ENCODE measurements around the gene NELL2. TPM values are rescaled to one million over a fixed set of nuclear protein-coding genes. Genes with fewer than 3 reads are reported as not detected.

NELL2 gene
- total and polyA plus RNA-seq, 2 experiments from 2014 or later: not detected

DNA sequence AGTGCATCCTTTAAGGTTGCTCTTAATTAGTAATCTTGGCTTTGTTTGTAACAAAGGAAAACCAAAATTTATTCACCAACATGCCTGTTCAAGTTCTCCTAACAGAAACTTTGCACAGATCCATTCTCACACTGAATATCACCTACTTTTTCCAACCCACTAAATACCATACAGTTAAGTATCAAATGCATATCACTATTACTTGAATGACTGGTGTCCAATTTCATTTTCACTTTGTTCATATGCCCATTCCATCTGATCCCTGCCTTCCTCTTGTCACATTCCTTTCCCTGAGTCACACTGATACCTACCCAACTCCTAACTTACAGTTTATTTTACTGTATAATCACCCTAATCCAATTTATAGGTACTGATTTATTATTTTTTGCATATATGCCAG is 286.4 kb downstream of the NELL2 start:
- TF ChIP-seq EZH2 (IDR thresholded peaks at IDR 0.05; ENCODE audit: insufficient read depth, poor library complexity, severe bottlenecking): no peak
- TF ChIP-seq EZH2phosphoT487 (IDR thresholded peaks at IDR 0.05; ENCODE audit: insufficient read depth, low read depth): no peak
- Histone ChIP-seq H3K9me3 (ENCODE audit: low read depth) (no peaks in the 10 kb centered on the region), H2AFZ (no peak overlapping the region), H3K27me3 (replicated peaks; ENCODE audit: insufficient read depth) (no peaks in the 10 kb centered on the region), H3K4me3 (no peak overlapping the region), H4K20me1 (ENCODE audit: insufficient read depth) (no peaks in the 10 kb centered on the region), H3K27ac (no peak overlapping the region), H3K4me2 (ENCODE audit: unreplicated experiment) (no peak overlapping the region), H3K4me1 (ENCODE audit: insufficient read depth) (no peaks in the 10 kb centered on the region), H3K9me2 (ENCODE audit: insufficient read depth) (no peaks in the 10 kb centered on the region), H3K36me3 (ENCODE audit: low read depth) (no peaks in the 10 kb centered on the region), H3F3A (ENCODE audit: insufficient read depth) (no peaks in the 10 kb centered on the region), H3K79me2 (ENCODE audit: insufficient read depth) (no peaks in the 10 kb centered on the region), H3K9ac (no peak overlapping the region)
- no peak for DNase-seq
- in situ Hi-C loops (cut with MboI): no loop called here

DNA sequence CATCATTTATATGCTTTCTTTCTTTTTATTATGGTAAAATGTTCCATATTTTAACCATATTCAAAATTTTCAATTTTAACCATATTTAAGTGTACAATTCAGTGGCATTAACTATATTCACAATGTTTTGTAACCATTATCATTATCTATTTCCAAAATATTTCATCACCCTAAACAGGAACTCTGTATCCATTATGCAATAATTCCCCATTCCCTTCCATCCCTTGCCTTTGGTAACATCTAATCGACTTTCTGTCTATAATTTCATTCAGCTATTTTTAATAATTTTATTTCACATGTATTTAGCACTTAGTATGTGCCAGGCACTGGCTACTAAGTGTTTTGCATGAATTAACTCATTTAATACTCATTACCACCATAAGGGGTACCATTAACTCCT is 287.5 kb downstream of the NELL2 start:
- Histone ChIP-seq H3F3A (ENCODE audit: insufficient read depth) (no peaks in the 10 kb centered on the region), H3K9me2 (ENCODE audit: insufficient read depth) (no peaks in the 10 kb centered on the region), H3K9me3 (ENCODE audit: low read depth) (no peaks in the 10 kb centered on the region), H3K4me3 (no peak overlapping the region), H2AFZ (no peak overlapping the region), H3K36me3 (ENCODE audit: low read depth) (no peaks in the 10 kb centered on the region), H3K4me1 (ENCODE audit: insufficient read depth) (no peaks in the 10 kb centered on the region), H3K27me3 (replicated peaks; ENCODE audit: insufficient read depth) (no peaks in the 10 kb centered on the region), H4K20me1 (ENCODE audit: insufficient read depth) (no peaks in the 10 kb centered on the region), H3K4me2 (ENCODE audit: unreplicated experiment) (no peak overlapping the region), H3K79me2 (ENCODE audit: insufficient read depth) (no peaks in the 10 kb centered on the region), H3K9ac (no peak overlapping the region), H3K27ac (no peak overlapping the region)
- in situ Hi-C loops (cut with MboI): no loop called here
- no peak for DNase-seq
- TF ChIP-seq EZH2phosphoT487 (IDR thresholded peaks at IDR 0.05; ENCODE audit: insufficient read depth, low read depth) (no peak), EZH2 (IDR thresholded peaks at IDR 0.05; ENCODE audit: insufficient read depth, poor library complexity, severe bottlenecking) (no peak)
- WGBS, 2 experiments (ENCODE audit: low coverage in 1 of 2, low lambda C conversion rate in 2 of 2, missing lambda C conversion rate in 2 of 2): 14 to 20% methylated on average over 1 of the region's 1 CpG

DNA sequence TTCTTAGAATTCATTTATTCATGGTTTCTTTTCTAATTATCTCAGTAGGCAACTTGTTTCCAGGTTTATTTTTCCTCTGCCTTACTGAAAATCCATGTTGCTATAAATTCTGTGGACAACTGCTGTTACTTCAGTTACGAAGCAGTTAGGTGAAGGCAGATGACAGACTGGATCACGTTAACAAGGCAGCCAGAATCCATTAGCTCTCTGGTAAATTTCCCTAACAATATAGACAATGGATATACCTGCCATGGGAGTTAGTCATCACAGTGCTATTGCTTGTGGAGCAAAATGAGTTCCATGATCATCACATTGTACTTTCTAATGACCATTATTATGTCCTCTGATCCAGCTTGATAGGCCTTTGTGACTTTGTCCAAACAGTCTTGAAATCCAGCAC is 291.5 kb downstream of the NELL2 start:
- Histone ChIP-seq H4K20me1 (ENCODE audit: insufficient read depth) (no peaks in the 10 kb centered on the region), H3K4me1 (ENCODE audit: insufficient read depth) (no peaks in the 10 kb centered on the region), H3F3A (ENCODE audit: insufficient read depth) (no peaks in the 10 kb centered on the region), H3K27me3 (replicated peaks; ENCODE audit: insufficient read depth) (no peaks in the 10 kb centered on the region), H3K4me2 (ENCODE audit: unreplicated experiment) (no peak overlapping the region), H3K27ac (no peak overlapping the region), H3K9ac (no peak overlapping the region), H3K9me2 (ENCODE audit: insufficient read depth) (no peaks in the 10 kb centered on the region), H3K36me3 (ENCODE audit: low read depth) (no peaks in the 10 kb centered on the region), H3K79me2 (ENCODE audit: insufficient read depth) (no peaks in the 10 kb centered on the region), H3K4me3 (no peak overlapping the region), H2AFZ (no peak overlapping the region), H3K9me3 (ENCODE audit: low read depth) (no peaks in the 10 kb centered on the region)
- WGBS, 2 experiments (ENCODE audit: low coverage in 1 of 2, low lambda C conversion rate in 2 of 2, missing lambda C conversion rate in 2 of 2): 8 to 11% methylated on average over 2 of the region's 2 CpGs
- no peak for DNase-seq
- in situ Hi-C loops (cut with MboI): no loop called here
- TF ChIP-seq EZH2phosphoT487 (IDR thresholded peaks at IDR 0.05; ENCODE audit: insufficient read depth, low read depth) (no peak), EZH2 (IDR thresholded peaks at IDR 0.05; ENCODE audit: insufficient read depth, poor library complexity, severe bottlenecking) (no peak)

DNA sequence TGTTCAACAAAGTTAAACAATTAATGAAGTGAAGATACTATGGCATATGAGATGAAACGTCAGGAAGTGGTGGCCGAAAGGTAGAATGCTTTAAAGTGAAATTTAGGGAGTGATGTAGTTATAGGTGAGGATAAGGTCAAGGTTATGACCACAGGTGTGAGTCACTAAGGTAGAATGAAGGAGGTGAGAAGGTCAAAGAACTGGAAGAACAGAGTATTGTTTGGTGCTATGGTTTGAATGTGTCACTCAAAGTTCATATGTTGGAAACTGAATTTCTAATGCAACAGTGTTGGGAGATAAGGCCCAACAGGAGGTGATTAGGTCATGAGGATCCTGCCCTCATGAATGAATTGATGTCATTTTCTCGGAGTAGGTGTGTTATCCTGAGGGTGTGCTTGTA is 293.6 kb downstream of the NELL2 start:
- no peaks in the 10 kb centered on the region for H3F3A ChIP-seq (ENCODE audit: insufficient read depth)
- H3K9ac ChIP-seq: no peak overlapping the region
- H2AFZ ChIP-seq: no peak overlapping the region
- DNase-seq: no peak
- no peak overlapping the region for H3K4me2 ChIP-seq (ENCODE audit: unreplicated experiment)
- no peaks in the 10 kb centered on the region for H3K9me3 ChIP-seq (ENCODE audit: low read depth)
- in situ Hi-C loops (cut with MboI): no loop called here
- whole genome bisulfite sequencing, 2 experiments (ENCODE audit: low coverage in 1 of 2, low lambda C conversion rate in 2 of 2, missing lambda C conversion rate in 2 of 2): 17 to 28% methylated on average over 3 of the region's 3 CpGs
- no peaks in the 10 kb centered on the region for H3K36me3 ChIP-seq (ENCODE audit: low read depth)
- no peaks in the 10 kb centered on the region for H3K4me1 ChIP-seq (ENCODE audit: insufficient read depth)
- H3K27ac ChIP-seq: no peak overlapping the region
- no peaks in the 10 kb centered on the region for H3K27me3 ChIP-seq (replicated peaks; ENCODE audit: insufficient read depth)
- TF ChIP-seq EZH2 (IDR thresholded peaks at IDR 0.05; ENCODE audit: insufficient read depth, poor library complexity, severe bottlenecking) (no peak), EZH2phosphoT487 (IDR thresholded peaks at IDR 0.05; ENCODE audit: insufficient read depth, low read depth) (no peak)
- no peak overlapping the region for H3K4me3 ChIP-seq
- H4K20me1 ChIP-seq (ENCODE audit: insufficient read depth): no peaks in the 10 kb centered on the region
- no peaks in the 10 kb centered on the region for H3K9me2 ChIP-seq (ENCODE audit: insufficient read depth)
- no peaks in the 10 kb centered on the region for H3K79me2 ChIP-seq (ENCODE audit: insufficient read depth)

DNA sequence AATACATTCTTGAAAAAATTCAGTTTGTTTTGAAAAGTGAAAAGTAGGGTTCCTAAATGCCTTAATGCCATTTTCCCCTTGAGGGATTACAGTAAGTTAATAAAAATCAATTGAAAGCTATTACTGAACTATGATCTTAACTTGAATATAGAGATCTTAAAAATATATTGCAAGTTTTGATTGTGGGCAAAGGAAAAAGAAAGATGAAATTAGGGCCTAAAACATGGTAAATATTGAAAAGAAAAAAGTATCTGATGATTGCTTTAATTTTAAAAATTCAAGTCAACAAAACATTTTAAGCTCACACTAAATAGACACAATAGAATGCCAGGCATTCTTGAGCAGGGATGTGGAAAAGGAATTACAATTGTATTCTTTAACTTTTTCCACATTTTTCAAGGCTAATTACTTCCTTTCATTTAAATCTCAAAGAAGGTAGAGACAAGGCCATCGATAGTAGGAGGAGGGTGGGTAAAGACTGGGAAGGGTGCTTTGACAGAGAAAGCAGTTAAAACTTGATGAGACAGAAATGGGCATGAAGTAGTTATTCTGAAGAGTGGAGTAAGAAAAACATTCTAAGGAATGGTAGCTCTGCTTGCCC is 294.4 kb downstream of the NELL2 start:
- Histone ChIP-seq H3K36me3 (ENCODE audit: low read depth) (no peaks in the 10 kb centered on the region), H3K4me3 (no peak overlapping the region), H3K9ac (no peak overlapping the region), H3K9me3 (ENCODE audit: low read depth) (no peaks in the 10 kb centered on the region), H3F3A (ENCODE audit: insufficient read depth) (no peaks in the 10 kb centered on the region), H3K4me1 (ENCODE audit: insufficient read depth) (no peaks in the 10 kb centered on the region), H3K4me2 (ENCODE audit: unreplicated experiment) (no peak overlapping the region), H3K27me3 (replicated peaks; ENCODE audit: insufficient read depth) (no peaks in the 10 kb centered on the region), H2AFZ (no peak overlapping the region), H4K20me1 (ENCODE audit: insufficient read depth) (no peaks in the 10 kb centered on the region), H3K79me2 (ENCODE audit: insufficient read depth) (no peaks in the 10 kb centered on the region), H3K27ac (no peak overlapping the region), H3K9me2 (ENCODE audit: insufficient read depth) (no peaks in the 10 kb centered on the region)
- WGBS, 2 experiments (ENCODE audit: low coverage in 1 of 2, low lambda C conversion rate in 2 of 2, missing lambda C conversion rate in 2 of 2): 0 to 2% methylated on average over 1 of the region's 1 CpG
- in situ Hi-C loops (cut with MboI): no loop called here
- TF ChIP-seq EZH2 (IDR thresholded peaks at IDR 0.05; ENCODE audit: insufficient read depth, poor library complexity, severe bottlenecking): no peak
- DNase-seq: no peak
